Measurements from ENCODE around the gene AGAP6.
A peak's percentile ranks its signal among the peaks of the same experiment; 100 is the strongest.
"Not testable (repeated sequence)": the region's sequence is repeated elsewhere in the genome, so short reads cannot be mapped to it uniquely, and the experiment has no call there.

AGAP6 gene

DNA sequence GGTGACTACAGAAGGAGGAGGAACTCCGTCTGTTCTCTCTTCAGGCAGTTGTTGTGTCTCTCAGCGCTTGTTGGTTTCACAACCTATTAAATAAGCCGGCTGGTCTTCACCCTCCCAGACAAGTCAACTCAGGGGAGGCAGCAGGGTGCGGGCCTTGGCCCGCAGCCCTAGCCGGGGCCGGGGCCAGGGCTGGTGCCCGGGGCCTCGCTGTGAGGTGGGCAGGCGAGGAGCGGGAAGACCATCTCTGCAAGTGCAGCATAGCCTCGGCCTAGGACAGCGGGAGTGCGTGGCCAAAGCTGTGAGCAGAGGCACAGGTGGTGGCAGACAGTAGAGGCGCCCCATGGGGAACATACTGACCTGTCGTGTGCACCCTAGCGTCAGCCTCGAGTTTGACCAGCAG is at the start of gene AGAP6:
TSS of gene AGAP6 (plus strand) at position 31 of the 400 bp plus-strand sequence. CDS start at position 341, 310 bp downstream.
- not testable (repeated sequence) for ATAC-seq

DNA sequence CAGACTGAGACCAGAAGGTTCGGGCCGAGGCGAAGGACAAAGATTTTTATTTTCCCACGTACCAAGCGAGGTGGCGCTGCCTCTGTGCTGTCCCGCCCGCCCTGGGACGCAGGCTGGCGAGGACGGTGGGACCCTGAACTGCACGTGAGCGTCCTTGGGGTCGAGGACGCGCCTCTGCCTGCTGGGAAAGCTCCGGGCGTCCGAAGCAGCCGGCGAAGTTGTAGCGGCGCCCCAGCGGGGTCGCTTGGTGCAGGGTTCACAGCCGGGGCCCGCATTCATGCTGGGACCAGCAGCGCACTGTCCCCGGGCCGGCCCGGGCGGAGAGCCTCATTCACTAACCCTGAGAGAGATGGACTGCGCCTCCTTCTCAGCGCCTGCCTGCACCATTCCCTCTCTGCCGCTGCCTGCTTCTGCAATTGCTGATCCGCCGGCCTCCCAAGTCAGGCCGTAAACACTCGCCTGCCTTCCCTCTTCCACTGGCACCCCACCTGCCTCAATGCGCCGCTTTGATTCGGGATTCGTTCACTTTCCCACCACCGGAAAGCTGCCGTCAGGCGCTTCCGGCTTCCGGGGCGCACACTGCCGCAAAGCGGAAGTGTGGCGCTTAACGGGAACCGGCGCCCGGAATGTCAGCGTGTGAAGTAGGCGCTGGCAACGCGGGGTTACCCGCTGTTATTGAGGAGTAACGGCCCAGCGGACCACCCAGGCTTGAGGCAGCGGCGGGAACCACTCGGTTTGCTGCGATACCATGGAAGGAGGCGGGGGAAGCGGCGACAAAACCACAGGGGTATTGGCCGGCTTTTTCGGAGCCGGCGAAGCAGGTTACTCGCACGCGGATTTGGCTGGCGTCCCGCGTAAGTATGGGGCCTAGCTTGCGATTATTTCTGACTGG is 46.5 kb upstream of the AGAP6 start, which contains the start of the genes PARG and TIMM23B:
TSS of gene PARG (minus strand) at position 581 of the 892 bp plus-strand sequence. CDS start at position 279, 302 bp downstream.
TSS of gene TIMM23B (plus strand) at position 607 of the 892 bp plus-strand sequence. CDS start at position 749, 142 bp downstream.
- peak; percentile 89 to 90 for ATAC-seq

DNA sequence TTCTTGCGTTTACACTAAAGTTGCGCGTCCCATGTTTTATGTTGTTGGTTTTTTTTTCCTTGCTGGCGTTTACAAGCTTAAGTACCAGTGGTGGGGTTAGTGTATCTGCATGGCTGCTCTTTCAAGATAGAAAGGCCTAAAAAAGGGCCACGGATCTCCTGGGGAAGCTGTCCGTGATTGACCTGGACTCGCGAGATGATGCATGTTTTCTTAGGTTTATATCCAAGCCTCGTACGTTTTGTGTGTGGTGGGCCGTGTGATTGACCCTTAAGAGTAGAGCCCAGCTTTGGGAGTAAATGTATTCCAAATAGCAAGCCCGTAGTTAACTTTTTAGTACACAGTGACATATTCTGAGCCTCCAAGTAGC is 45.9 kb upstream of the AGAP6 start:
- ATAC-seq: peak in 1 of 2 donors; percentile 7

DNA sequence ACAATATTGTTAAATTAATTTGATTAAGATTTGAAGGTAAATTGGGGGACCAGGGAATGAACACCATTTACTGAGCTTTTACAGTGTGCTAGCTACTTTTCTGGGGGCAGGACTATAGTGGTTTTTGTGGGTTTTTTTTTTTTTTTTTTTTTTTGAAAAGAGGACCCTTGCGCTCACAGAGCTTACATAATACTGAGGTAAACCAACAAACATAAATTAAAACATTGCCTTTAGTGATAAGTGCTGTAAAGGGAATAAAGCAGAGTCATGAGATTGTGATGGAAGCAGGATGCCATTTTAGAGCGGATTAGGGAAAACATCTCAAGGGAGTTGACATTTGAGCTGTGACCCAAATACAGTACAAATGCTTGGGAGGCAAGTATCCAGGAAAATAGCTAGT is 44.6 kb upstream of the AGAP6 start:
- ATAC-seq: not testable (repeated sequence)

DNA sequence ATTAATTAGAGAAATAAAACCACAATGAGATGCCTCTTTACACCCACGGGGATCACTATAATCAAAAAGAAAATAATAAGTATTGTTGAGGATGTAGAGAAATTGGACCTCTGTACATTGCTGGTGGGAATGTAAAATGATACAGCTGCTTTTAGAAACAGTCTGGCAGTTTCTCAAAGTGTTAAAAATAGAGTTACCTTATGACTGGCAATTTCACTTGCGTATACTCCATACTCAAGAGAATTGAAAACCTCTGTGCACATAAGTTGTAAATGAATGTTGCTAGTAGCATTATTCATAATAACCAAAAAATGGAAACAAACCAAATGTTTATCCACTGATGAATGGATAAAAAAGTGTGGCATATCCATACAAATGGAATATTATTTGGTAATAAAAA is 40.1 kb upstream of the AGAP6 start:
- ATAC-seq: not testable (repeated sequence)

DNA sequence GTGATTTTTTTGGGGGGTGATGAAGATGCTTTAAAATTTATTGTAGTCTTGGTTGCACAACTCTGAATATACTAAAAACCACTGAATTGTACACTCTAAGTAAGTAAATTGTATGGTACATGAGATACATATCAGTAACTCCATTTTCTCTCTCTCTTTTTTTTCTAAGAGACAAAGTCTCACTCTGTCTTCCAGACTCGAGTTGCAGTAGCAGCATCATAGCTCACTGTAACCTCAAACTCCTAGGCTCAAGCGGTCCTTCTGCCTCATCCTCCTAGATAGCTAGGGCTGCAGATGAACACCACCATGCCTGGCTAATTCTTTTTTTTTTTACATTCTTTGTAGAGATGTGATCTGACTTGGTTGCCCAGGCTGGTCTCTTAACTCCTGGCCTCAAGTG is 39.5 kb upstream of the AGAP6 start:
- ATAC-seq: not testable (repeated sequence)

DNA sequence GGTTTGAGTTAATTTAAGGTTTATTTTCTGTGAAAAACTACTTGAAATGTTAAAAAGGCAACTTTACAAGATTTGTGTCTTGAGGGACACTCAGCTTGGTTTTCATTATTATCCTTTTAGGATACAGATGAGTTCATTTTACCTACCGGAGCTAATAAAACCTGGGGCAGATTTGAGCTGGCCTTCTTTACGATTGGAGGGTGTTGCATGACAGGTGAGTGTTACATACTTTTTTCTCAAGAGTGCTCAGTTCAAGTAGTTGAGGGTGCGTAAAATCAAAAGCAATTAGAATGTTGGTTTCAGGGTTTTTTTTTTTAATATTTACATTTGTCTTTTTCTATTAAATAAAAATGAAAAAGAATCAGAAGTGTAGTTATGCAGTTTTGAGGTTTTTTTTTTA is 36.2 kb upstream of the AGAP6 start:
- ATAC-seq: not testable (repeated sequence)

DNA sequence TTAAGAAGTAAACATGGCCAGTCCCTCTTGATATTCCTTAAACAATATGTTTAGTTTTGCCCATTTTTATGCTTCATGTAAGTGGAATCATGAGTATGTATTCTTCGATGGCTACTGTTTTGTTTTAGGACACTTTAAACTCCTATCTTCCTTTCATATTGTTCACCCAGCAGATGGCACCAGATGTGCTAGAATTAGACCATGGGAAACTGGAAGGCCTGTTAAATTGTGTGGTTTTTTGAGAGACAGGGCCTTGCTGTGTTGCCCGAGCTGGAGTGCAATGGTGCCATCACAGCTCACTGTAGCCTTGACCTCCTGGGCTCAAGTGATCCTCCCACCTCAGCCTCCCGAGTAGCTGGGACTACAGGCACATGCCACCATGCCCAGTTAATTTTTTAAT is 35.1 kb upstream of the AGAP6 start:
- ATAC-seq: not testable (repeated sequence)

DNA sequence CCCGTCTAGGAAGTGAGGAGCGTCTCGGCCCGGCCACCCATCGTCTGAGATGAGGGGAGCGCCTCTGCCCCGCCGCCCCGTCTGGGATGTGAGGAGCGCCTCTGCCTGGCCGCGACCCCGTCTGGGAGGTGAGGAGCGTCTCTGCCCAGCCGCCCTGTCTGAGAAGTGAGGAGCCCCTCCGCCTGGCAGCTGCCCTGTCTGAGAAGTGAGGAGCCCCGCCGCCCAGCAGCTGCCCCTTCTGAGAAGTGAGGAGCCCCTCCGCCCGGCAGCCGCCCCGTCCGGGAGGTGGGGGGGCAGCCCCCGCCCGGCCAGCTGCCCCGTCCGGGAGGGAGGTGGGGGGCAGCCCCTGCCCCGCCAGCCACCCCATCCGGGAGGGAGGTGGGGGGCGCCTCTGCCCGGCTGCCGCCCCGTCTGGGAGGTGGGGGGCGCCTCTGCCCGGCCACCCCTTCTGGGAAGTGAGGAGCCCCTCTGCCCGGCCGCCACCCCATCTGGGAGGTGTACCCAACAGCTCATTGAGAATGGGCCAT is 17.8 kb upstream of the AGAP6 start:
- ATAC-seq: not testable (repeated sequence)

DNA sequence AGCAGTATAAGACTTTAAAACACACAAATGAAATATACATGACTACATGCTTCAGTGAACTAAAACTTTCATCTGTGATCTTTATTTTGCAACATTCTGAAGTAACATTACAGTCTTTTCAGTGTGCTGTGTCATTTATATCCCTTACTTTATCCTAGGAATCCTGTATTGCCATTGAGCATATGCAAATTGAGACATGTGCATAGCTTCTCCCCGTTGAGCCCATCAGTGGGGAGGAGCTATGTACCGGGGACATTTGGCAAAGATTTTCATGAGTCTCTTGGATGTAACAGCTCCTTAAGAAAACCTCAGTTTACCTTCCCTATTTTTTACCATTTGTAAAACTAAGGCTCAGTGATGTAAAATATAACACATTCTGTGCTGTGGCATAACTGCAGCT is 16.7 kb upstream of the AGAP6 start:
- ATAC-seq: not testable (repeated sequence)

DNA sequence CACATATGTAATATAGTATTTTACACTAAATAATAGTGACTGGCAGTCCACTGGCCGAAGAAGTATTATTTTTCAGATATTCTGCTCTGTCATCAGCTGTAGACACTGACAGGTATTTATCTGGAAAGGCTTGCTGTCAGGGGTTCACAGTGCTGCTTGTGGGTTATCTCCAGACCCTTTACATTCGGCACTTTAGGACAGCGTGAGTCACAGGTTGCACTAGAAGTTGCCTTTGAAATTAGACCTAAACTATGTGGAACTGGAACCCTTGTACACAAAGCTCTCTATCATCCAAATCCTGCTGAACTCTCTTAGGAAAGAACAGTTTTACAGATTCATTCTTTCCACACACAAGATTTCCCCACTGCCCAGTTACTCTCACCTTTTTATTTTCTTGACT is 16.1 kb upstream of the AGAP6 start:
- ATAC-seq: not testable (repeated sequence)

DNA sequence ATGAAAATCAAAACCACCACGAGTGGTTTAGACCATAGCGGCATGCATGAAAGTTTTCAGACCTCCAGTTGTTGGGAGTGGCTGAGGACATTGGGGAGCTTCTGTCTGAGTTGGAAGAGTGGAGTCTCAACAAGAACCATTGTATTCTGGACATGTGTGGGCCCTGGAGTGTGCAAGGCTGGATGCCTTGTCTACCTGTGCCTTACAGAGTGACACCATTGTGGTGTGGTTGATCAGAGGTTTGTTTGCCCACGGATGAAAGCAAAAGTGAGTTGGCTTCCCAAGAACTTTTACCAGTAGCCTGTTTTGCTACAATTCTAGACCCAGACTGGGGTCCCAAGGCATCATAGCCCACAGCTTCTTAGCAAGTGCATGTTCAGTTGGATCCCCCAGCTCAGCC is 10.4 kb upstream of the AGAP6 start:
- ATAC-seq: not testable (repeated sequence)

DNA sequence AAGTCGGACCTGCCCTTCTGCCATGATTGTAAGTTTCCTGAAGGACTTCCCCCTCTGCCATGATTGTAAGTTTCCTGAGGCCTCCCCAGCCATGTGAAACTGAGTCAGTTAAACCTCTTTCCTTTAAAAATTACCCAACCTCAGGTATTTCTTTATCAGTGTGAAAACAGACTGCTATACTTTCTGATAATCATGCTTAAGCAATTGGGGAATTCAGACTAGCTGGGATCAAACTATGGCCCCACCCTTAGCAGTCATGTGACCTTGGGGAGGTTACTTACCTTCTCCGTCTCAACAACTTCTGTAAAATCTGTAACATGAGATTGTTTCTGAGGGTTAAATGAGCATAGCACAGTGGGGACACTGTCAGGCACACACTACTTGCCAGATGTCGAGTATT is 999 bp upstream of the AGAP6 start:
- ATAC-seq: not testable (repeated sequence)

DNA sequence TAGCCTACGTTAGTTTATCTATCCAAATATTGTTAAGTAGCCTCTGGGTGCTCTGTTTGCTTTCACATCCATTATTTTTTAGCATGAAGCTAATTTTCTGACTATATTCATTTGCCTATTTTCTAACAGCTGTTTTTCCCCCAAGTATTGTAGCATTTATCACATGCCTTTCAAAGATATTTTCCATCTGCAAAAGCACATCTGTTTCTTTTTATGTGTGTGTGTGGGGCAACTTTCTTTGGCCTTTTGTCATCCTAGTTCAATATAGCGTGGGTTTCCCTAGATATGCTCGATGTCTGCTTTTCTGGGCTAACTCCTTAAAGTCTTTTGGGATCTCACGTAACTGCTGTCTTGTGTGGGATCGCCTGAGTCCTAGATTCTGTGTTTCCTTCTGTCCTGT is 7.1 kb downstream of the AGAP6 start:
- ATAC-seq: not testable (repeated sequence)

DNA sequence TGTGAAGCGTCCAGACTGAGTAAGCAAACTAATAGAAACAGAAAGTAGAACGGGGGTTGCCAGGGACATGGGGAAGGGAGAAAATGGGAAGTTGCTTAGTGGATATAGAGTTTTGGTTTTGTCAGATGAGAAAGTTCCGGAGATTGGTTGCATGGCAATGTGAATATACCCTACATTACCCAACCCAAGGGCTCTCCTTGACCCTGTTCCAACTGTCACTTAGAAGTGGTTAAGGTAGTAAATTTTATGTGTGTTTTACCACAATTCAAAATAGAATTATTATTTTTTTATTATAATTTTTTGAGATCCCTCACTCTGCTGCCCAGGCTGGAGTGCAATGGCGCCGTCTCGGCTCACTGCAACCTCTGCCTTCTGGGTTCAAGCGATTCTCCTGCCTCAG is 25.8 kb downstream of the AGAP6 start:
- ATAC-seq: not testable (repeated sequence)

DNA sequence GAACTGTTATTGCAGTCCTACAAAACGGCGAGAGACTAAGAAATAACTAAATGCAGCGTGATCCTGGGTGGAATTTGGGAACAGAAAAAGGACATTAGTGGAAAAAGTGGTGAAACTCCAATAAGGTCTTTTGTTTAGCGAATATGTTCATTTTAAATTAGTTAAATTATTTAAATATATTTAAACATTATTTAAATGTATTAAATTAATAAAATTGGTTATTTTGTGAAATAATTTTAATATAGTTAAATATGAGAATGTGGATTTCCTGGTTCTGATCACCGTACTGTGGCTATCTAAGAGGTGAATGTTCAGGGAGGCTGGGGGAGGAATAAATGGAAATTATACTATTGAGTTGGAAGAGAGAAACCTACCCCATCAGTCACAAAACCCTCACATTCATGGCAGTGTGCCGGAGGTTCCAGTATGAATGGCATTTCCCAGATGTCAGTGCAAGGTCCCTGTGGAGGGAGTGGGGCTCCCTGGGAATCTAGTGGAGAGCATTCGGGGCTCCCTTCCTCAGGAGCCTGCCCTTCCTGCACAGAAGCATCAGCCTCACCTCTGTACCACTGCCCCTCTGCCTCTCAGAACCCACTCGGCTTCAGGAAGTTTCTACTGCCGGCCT is 27.5 kb downstream of the AGAP6 start:
- ATAC-seq: not testable (repeated sequence)

DNA sequence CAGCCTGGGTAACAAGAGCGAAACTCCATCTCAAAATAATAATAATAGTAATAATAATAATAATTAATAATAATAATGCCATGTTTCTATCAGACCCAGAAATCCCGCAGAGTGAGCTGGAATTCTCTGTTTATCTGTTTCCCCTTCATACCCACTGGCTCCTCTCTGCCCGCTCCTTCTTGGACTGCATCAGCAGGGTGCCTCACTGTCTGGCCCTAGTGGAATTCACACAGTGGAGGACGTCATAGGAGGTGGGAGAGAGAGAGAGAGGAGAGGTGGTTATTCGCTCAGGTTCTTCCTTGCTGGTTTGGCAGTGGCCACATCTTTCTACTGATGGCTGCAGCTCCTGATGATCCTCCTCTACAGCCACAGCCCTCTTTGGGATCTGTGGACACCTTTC is 28.7 kb downstream of the AGAP6 start:
- ATAC-seq: not testable (repeated sequence)

DNA sequence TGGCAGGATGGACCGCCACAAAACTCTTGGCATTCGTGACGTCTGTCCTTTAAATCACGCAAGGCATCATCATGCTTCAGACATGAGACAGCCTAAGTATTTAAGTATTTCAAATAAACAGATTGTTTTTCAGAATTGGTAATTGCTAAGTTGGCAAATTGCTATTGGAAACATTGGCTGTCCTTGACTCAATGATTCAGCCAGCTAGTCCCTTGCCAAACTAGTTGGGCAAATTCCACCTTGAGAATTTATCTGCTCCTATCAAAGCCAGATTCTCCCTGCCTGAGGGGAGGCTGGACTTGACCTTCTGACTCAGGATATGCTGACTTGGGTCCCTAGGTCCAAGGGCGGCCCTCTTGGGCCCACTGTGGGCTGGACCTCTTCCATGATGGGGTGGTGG is 29.4 kb downstream of the AGAP6 start:
- ATAC-seq: not testable (repeated sequence)

DNA sequence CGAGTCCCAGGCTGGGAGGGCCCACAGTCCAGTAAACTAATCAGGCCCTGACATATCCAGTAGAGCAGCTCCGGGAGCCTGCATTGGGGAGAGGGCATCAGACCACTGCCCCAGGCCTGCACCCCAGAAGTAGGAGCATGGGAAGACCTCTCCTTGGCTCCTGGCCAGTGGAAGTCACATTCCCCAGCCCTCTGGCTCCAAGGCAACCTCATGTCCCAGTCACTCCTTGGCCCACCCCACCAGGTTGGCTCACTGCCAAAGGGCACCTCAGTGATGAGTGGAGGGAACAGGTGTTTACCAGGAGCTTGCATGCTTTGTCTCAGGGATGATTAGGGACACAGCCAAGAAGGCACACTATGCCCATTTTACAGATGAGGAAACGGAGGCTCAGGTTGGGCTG is 31.1 kb downstream of the AGAP6 start:
- not testable (repeated sequence) for ATAC-seq

DNA sequence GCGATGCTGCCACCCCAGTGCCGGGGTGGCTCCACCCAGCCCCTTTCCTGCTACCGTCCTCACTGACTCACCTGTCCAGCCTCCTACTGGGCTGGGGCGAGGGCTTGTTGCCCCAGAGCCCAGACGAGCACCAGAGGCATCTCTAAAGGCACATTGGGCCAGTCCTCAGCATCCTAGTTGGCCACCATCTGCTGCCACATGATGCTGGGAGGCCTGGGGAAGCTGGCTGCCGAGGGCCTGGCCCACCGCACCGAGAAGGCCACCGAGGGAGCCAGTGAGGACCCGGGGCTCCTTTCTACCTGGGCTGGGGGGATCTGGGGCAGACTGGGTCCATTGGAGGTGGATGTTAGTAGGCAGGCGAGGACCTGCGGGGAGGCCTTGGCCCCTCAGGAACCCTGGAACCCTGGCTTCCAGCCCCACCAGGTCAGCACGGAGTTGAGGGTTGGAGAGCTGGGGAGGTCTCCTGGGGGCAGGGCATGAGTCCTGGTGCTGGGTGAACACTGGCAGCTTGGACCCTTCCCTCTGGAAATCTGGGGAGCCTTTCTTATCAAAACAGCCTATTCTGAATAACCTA is 32.3 kb downstream of the AGAP6 start:
- not testable (repeated sequence) for ATAC-seq

DNA sequence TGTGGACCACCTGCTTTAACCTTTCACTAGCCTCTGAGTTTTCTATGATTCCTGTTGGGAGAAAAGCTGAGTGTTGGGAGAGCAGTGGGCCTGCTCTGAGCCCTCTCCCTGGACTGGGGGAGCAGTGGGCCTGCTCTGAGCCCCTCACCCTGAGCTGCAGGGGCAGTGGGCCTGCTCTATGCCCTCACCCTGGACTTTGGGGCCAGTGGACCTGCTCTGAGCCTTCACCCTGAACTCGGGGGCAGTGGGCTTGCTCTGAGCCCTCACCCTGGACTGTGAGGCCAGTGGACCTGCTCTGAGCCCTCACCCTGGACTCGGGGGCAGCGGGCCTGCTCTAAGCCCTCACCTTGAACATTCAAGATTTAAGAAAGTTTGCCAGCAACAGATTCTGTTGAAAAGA is 33.4 kb downstream of the AGAP6 start:
- ATAC-seq: no peak

DNA sequence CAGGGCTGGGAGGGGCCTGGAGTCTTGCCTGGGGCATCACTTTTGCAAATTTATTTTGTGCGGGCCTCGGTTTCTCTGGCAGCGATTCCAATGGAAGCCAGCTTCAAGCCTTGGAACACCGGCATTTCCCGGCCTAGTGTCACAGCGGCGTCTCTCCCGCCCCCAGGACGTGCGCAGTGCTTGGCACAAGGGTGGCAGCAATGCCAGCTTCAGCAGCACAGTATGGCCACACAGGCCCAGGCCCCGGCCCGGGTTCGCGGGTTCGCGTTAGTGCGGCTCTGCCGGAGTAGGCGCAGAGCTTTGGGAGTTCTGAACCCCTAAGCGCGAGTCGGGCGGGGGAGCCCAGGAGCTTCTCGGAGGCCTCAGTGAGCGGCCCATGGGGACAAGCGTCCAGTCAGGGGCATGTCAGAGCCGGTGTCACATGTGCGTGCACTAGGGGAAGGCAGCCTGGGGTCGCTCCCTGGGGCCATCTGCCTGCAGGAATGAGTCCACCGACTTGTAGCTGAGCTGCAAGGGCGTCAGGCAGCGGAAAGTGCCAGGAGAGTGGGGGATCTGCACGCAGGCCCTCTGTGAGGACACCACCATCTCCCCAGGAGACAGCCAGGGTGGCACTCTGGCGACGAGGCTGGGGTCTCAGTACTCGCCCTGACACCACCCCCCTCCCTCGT is 36.6 kb downstream of the AGAP6 start:
- ATAC-seq: not testable (repeated sequence)

DNA sequence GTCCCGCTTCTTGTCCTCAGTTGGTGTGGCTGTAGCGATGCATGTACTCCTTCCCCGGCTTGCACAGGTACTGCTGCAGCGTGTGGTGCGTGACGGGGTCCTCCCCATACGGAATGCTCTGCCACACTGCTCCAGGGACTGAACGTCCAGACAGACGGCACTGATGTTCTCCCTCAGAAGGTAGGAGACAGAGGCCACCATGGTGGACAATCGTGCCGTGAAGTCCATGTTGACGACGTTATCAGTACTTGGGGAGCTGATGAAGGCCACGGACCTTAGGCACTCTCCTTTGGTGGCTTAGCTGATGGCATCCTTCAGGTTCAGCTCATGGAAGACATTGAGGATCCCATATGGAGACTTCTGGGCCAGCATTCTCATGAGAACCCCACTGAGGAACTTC is 37.4 kb downstream of the AGAP6 start:
- no peak for ATAC-seq

Measured in activated CD4-positive, CD25-positive, alpha-beta regulatory T cell treated with anti-CD3 and anti-CD28 coated beads, Interleukin-2, amount 50 U/mL, for 24 hours (primary cell).